CD1c-positive myeloid dendritic cell (primary cell): ENCODE results near the gene NGEF.

Experiments used
- DNase-seq: peaks from one replicate; pipeline ENCODE4 v3.0.0-alpha.2; 2016; ENCODE audit errors: extremely low spot score

Gene NGEF

GRCh38 chr2:233044974-233045605 lies 32.0 kb upstream of the NGEF start:
- DNase-seq, result no peak

DNA sequence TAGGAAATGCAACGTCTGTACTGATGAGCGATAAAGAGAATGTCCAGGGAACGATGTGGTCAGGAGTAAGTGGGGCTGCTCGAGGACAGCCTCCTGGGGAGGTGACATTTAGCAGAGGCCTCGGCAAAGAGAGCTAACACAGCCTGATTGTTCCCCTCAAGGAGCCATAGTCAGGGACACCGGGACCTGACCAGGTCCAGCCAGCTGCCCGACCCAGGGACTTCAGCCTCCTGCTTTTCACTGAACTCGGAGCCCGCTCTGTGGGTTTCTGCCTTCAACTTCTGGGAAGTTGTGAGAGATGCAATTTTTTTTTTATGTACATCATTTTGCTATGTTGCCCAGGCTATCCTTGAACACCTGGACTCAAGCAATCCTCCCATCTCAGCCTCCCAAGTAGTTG lies 29.5 kb upstream of the NGEF start:
- no peak for DNase-seq

GRCh38 chr2:233041722-233042323 lies 28.8 kb upstream of the NGEF start:
- DNase-seq, result no peak

- DNase-seq, result no peak
Measured at GRCh38 chr2:233040571-233040970, 27.5 kb upstream of the NGEF start.

DNA sequence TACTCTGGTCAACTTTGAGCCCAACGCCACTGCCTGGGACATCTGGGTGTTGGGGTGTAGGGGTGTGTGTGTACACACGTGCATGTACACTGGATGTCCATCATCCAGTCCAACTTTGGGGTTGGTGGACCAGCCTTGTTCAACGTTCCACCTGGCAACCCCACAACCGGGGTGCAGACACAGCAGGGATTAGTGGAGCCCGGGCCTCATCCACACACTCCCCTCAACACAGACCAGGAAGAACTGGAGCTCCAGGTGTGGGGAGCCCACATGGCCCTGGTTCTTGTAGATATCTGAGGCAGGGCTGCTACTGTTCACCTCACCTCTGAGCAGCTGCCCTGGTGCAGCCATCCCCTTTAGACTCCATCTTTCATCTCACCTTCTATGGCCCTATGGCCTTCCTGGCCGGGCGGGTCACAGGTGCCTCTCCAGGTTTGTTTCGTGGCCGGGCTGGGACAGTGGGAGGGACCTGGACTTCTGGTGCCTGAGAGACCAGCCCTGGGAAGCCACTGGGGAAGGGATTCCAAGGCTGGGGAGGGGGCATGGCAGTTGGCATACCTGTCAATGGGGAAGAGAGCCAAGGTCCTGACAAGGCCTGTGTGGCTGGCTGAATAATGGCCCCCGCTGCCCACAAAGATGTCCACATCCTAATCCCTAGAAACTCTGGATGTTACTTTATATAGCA lies 26.9 kb upstream of the NGEF start:
- DNase-seq, result no peak

DNA sequence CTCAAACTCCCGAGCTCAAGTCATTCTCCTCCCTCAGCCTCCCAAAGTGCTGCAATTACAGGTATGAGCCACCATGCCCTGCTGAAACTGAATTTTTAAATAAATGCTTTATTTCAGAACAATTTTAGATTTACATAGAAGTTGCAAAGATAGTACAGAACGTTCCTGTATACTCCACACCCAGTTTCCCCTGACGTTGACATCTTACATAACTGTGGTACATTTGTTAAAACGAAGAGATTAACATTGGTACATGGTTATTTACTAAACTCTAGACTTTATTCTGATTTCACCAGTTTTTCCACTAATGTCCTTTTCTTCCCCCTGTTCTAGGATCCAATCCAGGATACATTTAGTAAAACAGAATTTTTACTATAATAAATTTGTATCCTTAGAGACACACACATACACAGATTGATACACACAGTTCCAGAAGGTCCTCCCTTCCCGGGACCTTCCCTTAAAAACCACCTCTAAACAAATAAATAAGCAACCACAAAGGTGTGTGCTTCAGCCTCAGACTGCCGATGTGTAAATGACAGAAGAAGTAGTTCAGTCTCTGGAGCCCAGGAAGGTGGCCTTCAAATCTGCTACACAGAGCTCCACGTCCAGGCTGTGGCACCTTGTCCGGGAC lies 26.3 kb upstream of the NGEF start:
- no peak for DNase-seq

- no peak for DNase-seq
Measured at GRCh38 chr2:233037078-233037477, 24.0 kb upstream of the NGEF start.

GRCh38 chr2:233036162-233036838 lies 23.2 kb upstream of the NGEF start:
- DNase-seq, result no peak

GRCh38 chr2:233035426-233036161 lies 22.5 kb upstream of the NGEF start:
- DNase-seq, result no peak

GRCh38 chr2:233034091-233034882 lies 21.2 kb upstream of the NGEF start:
- DNase-seq, result no peak

DNA sequence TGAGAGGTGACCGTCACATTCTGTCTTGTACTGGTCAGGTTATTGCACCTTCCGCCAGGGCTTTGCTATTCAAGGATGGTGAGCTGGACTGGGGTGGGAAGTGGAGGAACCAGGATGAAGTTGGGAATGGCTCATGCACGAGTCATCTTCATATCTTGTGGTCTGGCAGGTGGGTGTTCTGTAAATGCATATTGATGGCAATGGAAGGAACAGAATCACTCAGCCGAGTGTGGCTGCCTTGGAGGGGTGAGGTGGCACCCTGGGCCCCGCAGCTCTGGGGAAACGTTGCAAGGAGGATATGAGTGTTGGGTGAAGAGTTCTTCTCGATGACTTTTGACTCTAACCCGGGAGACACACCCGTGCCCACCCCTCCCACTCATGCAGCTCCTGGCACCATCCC lies 20.6 kb upstream of the NGEF start:
- DNase-seq, result no peak

GRCh38 chr2:233032551-233033320 lies 19.7 kb upstream of the NGEF start, which contains the start of gene NEU2:
NEU2 (plus strand) TSS chr2:233032672; CDS start chr2:233032672, 0 bp downstream.
- DNase-seq, result no peak

DNA sequence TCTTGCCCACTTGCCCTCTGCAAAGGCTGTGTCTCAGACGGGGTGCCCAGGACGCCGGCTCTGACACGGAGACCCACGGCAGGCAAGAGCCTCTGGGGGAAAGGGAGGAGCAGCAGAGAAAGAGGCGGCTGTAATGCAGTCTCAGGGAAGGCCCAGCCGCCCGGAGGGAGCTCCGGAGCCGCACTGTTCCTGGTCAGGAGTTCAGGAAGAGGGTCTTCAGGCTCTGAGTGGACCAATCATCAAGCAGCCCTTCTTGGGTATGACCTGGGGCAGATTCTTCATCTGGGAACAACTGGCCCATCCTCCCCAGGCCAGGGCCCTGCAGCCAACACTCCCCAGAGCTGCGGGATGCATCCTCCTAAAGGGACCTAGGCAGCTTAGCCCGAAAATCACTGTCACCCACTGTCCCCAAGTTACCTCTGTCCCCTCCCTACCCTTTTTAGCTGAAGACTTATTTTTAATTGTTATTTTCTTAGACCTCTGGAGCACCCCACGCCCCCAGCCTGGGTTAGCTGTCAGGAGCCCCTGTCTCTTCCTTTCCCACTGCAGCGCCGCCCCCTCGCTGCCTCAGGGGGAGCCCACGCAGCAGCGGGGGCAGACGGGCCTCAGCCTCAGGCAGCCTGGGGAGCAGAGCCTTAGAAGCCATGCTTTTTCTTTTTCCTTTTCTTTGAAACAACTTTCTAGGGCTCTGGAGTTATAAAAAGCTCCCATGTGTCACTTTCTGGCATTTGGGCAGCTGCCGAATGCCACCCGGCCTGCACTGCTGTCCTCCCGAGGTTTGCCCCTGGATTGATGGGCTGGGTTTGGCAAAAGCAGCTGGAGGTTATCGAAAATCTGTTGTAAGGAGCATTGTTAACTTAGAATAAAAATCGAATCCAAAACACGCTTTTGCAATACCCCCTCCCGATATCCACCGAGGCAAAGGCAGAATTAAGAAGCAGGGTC lies 18.8 kb upstream of the NGEF start:
- DNase-seq, result no peak

DNA sequence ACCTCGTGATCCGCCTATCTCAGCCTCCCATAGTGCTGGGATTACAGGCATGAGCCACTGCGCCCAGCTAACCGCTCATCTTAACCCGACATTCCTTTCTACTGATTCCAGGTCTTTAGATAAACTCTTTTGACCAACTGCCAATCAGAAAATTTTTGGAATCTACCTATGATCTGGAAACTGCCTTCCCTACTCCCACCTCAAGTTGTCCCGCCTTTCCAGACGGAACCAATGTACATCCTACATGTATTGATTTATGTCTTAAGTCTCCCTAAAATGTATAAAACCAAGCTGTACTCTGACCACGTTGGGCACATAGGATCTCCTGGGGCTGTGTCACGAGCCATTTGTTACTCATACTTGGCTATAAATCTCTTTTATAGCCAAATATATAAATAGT lies 16.3 kb upstream of the NGEF start:
- no peak for DNase-seq

DNA sequence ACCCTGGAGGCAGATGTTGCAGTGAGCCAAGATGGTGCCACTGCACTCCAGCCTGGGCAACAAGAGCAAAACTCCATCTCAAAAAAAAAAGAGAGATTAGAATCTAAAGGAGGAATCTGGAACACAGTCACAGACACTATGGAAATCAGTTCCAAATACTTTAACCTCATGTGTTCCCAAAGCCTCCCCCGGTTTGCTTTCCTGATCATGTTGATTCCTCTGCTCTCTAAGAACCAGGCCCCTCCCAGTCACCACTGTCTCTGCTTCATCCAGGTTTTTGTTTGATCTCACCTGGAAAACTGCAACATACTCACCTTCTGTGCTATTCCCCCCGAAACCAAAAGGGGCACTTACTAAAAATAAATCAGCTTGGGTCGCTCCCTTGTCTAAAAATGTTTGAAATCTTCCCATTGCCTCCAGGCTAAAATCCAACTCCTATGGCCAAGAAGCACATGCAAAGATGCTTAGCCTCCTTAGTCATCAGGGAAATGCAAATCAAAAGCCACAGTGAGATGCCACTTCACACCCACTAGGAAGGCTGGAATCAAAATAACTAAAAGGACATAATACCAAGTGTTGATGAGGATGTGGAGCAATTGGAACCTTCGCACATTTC lies 13.2 kb upstream of the NGEF start:
- no peak for DNase-seq

DNA sequence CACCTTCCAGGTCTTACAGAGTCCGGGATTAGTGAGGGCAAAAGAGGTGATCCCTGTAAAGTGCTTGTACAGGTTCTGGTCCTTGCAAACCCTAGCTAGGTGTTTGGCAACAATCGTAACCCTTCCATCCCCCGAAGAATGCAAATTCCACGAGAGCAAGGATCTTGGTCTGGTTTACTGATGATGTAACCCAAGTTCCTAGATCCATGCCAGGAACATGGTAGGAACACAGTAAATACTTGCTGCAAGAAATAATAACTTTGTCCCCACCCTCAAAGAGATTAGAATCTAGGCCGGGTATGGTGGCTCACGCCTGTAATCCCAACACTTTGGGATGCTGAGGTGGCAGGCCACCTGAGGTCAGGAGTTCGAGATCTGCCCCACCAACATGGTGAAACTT lies 12.7 kb upstream of the NGEF start:
- no peak for DNase-seq

DNA sequence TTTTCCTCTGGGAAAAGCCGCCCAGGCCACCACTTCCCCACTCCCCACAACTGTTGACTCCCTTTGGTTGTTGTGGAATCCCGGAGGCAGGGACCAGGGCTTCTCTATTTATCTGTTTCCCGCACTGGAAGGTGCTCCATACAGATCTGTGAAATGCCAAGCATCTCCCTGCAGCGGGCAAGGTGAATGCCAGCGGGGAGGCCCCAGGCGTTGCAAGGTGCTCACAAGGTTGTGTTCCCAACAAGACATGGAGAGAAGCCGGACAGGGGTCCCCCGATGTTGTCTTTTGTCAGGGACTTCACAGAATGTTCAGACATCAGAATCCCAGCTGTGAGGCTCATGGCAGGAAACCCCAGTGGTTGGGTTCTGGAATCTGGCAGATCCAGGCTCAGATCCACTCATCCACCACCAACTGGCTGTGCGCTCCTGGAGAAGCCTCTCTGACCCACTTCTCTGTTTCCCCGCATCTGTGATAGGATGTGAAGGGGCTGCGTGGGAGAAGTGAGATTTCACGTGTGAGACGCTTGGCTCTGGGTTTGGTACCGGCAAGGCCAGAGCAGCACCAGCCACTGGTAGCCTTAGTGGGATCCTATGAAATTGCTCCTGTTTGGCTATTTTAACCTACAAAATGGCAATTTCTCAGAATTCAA lies 10.8 kb upstream of the NGEF start:
- DNase-seq, result no peak
